T-helper 1 cell treated with Interleukin-12 subunit alpha and Interleukin-12 subunit beta and Interleukin-4 antibody, amounts not matched to agents 30 ng/mL and 1 ng/mL, for 36 hours (primary cell): ENCODE results near the gene IL31RA. TPM values are rescaled to one million over a fixed set of nuclear protein-coding genes. Genes with fewer than 3 reads are reported as not detected.
"Not testable (repeated sequence)": the region's sequence is repeated elsewhere in the genome, so short reads cannot be mapped to it uniquely, and the experiment has no call there.

Source experiments
- intact Hi-C: fragments of 100-400 bp; cut with micrococcal nuclease; formaldehyde crosslinking; loops from one replicate; pipeline ENCODE4 v1.15.1; 2024
- total RNA-seq: library from RNA; stranded (reverse); gene quantifications from 2 replicates; pipeline ENCODE4 v1.2.3, GENCODE V29; 2022

The IL31RA gene
- total RNA-seq, 1 donor from 2014 or later, result 2.9 TPM

DNA sequence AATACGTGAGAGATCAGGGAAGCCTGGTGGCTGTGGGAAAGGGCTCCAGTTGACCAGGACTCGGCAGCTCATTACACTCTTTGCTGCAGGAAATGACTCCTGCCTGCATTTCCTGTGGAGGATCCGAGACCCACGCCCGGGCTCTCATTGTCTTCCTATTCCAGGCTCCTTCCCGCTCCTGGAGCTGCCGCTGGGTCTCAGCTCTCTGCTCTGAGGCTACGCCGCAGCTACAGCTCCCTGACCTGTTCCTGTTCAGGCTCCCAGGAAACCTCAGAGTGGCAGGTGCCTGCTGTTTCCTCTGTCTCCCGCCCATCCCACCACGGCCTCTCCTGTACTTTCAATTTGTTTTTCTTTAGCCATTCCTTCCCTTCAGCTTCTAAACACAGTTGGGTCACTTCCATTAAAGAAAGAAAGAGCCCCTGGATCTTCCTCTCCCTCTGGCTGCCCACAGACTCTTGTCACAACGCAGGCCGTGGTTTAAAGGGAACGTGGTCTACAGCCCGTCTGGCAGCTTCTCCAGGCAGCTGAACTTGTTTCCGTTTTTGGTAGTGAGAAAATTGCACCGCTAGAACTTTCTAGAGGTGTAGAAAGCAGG lies 72.1 kb downstream of the IL31RA start:
- intact Hi-C loops, result loop anchor here (2.0 to 5.0 kb wide), 5 partner anchors 20 to 751 kb away; partner anchors contain the start of genes CDC20B and SLC38A9

DNA sequence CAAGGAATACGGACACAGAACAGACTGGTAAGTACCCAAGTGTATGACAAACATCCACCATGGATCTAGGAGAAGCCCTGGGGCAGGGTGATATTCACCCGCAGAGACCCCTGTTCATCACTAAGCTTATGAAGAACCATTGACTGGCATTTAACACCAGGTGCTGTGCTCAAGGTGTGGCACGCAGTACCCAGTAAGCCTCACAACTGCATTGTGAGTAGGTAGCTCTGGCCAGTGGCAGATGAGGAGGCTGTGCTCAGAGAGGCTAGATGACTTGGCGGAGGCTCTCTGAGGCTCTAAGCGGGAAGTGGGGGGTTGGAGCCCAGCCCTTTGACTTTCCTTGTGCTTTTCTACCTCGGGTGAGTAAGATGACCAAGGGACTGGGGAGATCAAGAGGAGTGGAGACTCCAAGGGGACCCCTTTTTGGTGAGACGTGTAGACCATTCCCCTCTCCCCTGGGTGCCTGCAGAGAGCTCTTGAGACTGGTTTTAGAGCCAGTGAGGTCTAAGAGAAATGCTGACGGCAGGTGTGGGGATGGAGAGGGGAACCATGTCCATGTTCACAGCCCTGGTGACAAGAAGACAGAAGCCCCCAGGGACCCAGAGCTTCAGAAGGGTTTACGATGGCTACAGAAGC lies 72.8 kb downstream of the IL31RA start:
- intact Hi-C loops, result loop anchor here (2.0 to 5.0 kb wide), 5 partner anchors 21 to 752 kb away; partner anchors contain the start of genes CDC20B and SLC38A9

DNA sequence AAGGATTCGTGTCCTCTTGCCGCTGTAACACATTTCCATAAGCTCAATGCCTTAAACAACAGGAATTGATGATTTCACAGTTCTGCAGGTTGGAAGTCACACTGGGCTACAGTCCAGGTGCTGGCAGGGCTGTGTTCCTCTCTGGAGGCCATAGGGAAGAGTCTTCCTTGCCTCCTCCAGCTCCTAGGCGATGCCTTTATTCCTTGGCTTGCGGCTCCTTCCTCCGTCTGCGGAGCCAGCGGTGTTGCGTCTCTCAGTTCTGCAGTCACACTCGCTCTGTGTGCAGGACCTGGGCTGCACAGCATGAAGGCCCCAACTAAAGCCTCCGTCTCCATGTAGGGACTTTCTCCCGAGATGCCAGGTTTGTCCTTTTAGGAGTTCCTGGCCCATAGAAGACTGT lies 73.6 kb downstream of the IL31RA start:
- intact Hi-C loops, result loop anchor here (5.0 kb wide), 3 partner anchors 162 to 752 kb away; partner anchors contain the start of gene CDC20B

DNA sequence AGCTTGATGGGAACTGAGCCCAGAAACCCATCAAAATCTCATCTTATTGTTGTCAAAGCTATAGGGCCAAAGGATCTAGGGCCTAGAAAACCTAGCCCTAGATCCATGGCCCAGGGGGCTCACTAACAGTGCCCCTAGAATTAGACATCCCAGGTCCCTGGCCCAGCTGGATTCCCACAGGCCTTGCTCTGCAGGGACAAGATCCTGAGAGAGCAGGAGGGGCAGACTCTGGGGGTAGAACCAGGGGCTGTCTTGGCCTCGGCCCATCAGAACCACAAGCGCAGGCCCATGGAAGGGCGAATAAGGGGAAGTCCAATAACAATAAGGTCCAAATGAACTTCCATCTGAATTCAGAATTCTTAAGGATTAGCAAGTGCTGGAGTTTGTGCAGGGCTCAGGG lies 74.0 kb downstream of the IL31RA start:
- intact Hi-C loops, result no loop called here

DNA sequence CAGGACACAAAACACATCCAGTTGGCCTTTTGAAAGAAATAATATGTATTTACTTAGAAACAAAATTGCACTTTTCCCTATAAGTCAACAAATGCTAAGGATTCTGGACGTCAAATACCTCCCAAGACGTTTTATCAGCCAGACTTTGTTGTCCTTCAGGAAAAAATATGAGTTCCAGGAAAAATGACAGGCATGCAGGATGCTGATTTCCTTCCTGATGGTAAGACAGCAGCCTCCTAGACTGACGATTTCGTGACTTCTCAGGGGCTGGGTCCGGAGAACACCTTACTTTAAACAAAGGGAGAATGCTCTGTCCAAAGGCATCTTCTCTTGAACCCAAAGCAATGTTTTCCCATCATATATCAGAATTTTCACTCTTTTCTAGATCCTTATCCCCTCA lies 74.6 kb downstream of the IL31RA start:
- intact Hi-C loops, result no loop called here

DNA sequence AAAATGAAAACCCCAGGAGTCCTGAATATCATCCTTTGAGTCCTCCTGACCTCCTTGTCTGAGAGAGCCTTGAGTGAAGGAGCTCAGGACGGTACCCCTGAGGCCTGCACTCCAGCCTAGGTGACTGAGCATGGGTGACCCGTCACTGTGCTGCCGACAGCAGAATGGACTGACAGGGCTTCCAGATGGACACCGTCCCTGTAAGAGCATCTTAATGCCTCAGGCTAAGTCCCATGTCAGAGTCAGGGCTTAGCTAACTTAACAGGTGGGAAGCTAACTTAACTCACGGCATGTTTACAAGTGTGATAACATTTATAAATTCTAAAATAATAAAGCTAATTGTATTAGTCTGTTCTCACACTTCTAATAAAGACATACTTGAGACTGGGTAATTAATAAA lies 75.3 kb downstream of the IL31RA start:
- intact Hi-C loops, result no loop called here

DNA sequence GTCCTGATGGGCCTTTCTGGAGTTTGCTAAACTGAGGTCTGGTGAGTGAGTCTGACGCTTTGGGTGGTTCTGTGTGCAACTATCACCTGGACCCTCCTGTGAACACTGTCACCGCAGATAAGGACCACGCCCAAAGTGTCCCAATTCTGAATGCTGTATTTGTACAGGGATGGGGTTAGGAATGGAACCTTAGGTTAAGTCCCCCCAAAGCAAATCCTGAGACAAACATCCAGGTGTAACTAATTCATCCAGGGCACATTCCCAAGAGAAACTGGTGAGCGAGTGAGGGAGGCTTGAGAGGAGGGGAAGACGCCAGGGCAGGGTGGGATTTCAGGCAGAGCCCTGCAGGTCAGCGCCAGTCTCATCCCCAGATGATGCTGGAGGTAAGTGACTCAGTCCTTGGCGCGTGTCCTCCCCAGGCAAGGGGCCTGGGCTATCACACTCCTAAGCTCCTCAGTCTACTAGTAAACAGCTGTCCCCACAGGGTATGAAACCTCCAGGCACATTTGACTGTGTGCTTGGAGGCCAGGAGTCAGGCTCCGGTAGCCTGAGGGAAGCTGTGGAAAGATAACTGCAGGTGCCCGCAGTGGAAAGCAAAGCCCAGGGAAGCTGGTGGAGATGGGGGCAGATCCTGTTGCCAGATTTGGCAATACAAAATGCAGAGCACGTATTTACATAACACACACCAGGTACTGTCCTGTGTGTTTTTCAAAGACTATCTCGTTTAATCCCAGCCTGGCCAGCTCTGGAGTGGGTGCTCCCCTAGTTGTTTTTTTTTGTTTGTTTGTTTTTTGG lies 76.9 kb downstream of the IL31RA start:
- intact Hi-C loops, result no loop called here

DNA sequence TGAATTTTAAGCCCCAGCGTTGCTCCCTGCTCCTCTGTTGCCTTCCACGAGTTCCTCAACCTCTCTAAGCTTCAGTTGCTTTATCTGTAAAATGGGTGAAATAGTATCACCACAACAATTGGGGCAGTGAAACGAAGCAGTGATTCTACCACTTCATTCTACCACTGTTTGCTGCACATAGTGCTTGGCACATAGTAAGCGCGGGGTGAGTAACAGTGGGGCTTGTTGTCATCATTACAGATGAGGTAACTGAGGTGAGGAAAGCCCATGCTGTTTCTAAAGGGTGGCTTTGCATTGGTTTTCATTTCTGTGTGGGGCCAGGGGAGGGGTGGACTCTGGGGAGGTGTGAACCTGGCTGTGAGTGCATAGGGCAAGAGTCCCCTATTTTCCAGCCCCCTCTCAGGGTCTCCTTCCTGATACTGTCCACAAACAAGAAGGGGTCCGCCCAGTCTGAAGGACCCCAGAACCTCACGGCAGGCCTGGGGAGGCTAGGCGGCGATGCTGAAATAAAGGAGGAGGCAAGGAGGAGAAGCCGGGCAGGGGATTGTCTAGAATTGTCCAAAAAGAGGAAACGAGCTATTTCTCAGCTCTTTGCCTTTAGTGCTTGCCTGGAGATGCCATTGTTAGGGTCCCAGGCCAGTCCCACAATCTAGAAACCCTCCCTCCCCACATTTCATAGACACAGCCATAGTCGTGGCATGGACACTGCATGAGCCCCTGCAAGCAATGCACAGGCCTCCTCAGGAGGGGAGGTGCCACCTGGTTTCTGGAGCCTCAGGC lies 78.1 kb downstream of the IL31RA start:
- intact Hi-C loops, result no loop called here

DNA sequence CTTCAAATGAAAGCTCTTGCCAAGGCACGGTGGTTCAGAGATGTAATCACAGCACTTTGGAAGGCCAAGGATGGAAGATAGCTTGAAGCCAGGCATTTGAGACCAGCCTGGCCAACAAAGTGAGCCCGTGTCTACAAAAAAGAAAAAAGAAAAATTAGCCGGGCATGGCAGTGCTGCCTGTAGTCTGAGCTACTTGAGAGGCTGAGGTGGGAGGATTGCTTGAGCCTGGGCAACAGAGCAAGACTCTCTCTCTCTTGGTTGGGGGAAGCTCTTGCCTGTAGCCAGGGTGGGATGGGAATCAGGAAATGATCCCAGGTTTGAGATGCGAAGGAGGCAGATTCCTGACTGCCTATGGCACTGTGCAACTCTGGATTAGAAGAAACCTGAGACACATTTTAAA lies 81.5 kb downstream of the IL31RA start:
- intact Hi-C loops, result no loop called here

DNA sequence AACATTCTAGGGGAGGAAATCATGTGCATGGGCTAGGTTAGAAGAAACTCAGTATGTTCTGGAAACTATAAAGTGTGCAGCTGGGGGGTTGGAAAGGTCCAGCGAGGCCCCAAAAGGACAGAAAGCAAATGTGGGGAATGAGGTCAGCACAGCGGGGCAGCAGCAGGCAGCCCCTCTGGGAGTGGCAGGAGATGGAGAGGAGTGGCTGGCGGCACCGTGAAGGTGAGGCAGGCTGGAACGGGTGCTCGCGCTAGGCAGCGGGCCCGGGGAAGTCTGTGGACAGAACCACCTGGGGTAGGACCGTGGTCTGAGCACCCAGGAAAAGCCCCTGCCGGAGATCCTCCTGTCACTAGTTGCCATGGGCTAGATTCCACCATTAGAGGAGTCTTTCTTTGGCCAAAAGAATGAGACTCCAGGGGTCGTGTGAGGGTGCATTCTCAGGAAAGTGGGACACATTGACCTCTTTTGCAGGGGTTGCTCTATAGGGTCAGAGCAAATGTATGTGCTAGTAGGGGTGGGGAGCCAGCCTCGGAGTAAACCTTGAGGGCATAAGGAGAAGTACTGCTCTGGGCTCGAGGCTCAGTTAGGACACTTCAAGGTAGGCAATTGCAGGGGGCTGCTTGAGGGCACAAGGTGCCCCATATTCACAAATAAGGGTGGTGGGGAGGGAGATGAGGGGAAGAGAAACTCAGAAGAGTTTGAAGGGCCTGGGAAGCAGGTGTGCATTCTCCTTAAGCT lies 82.4 kb downstream of the IL31RA start:
- intact Hi-C loops, result no loop called here

DNA sequence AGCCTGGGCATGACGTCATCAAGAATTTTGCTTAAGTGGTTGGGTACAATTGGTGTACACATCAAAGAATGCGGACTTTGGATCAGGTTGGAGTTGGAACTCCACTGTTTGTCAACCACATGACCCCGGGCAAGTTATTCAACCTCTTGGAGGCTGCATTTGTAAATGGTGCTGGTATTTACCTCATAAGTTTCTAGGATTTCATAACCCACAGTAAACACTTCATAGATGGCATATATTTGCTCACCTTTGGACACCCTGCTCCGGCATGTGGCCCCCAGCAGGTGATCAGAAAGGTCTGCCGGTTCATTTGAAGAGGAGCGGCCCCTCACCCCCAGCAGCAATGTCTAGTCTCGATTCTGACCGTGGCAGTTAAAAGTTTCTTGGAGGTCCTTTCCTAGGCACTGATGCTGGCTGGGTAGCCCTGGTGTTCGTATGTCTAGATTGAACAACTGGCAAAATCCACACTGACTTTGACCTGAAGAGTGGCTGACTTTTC lies 83.0 kb downstream of the IL31RA start:
- intact Hi-C loops, result no loop called here

DNA sequence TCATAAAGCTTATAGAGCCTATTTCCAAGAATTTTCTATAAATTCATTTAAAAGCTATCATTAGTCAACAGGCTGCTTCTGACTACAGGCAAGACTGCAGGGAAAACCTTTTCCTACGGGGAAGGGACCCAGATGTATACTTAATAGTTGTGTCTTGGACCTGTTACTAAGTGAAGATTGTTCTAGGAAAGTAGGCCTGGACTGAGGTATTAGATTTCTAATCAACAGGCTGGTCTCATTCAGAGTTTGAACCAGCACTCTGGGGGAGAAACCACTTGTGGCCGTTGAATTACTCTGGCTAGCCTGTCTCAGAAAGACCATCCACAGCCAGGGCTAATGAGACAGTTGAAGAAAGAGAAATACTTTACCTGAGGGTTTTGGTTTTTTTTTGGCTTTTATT lies 83.6 kb downstream of the IL31RA start:
- intact Hi-C loops, result loop anchor here (5.0 kb wide), 1 partner anchor 318 kb away; no protein-coding TSS in a partner anchor

DNA sequence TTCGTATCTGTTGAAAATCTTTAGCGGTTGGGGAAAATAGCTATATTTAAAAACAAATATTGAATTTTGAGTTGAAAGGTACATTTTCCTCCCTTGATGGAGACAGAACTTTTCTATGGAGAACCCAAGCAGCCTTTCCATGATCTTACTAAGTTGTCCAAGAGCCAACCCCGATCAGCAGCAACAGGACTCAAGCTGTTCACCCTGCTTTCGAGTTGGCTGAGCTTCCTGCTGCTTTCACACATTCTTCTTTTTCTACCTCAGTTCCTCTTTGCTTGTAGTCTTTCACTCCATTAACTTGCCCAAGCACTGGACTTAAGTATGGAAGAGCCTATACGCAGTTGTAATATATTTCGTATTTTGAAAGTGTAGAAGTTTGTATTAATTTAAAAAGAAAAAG lies 84.2 kb downstream of the IL31RA start:
- intact Hi-C loops, result loop anchor here (5.0 kb wide), 1 partner anchor 317 kb away; no protein-coding TSS in a partner anchor

DNA sequence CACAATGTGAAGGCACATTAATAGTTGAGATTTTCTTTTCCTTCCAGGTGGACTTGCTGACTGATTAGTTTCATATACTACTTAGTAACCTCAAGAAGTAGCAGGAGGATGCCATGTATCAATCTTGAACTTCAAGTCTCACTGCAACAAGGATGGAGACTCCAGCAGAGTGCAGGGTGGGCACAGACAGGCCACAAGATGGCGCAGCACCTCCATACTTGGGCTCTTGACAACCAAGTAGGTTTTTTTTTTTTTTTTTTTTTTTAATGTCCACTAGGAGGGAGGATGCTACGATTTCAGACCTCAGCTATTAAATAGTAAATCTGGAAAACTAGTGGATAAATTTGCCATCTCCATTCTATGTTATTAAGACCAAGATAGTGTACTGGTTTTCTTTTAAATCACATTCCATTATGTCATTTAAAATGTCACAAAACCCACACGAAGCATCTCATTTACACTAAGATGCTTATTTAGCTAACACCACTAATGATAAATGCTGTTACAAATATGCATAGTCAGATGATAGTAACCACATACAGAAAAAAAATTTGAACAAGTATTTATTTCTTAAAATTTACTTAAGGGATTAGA lies 85.0 kb downstream of the IL31RA start:
- intact Hi-C loops, result loop anchor here (1.0 to 5.0 kb wide), 5 partner anchors 42 to 903 kb away; no protein-coding TSS in a partner anchor

DNA sequence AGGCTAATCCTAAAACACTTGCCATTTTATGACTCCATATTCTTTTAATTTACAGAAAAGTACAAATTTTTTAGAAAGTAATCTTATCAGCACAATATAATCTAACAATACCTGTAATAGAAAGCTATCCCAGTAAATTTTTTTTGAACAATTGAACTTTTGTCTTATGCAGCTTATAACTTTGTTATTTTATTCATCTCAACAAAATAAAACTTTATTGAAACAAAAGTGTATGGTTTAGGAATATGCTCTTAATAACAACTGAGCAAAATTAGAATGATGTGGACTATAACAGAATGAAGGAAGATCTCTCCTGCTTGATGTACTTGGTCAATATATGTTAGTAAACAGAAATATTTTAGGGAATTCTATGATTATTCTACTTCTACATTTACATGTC lies 86.4 kb downstream of the IL31RA start:
- intact Hi-C loops, result loop anchor here (2.0 to 5.0 kb wide), 2 partner anchors 315 to 901 kb away; no protein-coding TSS in a partner anchor

DNA sequence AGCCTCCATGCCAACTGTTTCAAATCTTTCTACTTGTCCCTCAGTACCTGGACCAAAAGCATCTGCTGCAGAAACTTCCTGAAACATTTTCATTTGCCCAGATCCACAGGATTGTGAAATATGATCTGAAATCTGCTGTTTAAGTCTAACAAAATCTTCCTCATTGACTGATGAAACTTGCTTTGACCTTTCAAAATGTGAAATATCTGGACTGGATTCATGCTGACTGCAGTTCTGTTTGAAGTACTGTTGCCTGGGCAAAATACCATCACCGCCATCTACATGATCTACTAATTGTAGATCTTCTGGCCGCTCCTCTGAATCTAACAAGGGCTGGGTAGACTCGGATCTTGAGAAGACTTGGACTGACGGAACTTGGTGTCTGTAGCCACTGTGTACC lies 90.0 kb downstream of the IL31RA start:
- intact Hi-C loops, result not testable (repeated sequence)

DNA sequence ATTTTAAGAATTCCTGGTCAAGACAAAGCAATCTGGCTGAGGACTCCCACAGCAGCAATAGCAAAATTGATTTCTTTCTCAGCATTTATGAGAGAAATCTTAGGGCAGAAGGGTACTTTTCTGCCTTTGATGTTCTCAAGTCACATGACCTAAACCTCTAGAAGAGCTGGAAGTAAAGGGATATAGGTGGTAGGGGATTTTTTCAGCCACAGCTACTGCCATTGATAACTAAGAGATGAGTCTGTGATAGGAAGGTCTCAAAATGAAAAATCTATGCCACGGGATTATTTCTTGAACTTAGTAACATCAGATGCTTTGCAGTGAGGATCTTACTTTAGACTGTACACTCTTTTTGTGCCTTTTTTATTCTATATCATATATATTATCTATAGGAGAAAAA lies 108.1 kb downstream of the IL31RA start:
- intact Hi-C loops, result no loop called here

DNA sequence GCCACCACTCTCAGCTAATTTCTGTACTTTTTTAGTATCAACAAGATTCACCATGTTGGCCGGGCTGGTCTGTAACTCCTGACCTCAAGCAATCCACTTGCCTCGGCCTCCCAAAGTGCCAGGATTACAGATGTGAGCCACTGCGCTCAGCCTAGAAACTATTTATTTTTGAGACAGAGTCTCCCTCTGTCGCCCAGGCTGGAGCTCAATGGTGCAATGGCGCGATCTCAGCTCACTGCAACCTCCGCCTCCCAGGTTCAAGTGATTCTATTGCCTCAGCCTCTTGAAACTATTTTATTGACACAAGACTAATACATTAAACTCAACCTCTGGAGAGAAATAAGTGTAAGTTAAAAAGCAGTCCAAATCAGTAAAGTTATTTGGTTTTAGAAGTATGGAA lies 109.6 kb downstream of the IL31RA start:
- intact Hi-C loops, result no loop called here

DNA sequence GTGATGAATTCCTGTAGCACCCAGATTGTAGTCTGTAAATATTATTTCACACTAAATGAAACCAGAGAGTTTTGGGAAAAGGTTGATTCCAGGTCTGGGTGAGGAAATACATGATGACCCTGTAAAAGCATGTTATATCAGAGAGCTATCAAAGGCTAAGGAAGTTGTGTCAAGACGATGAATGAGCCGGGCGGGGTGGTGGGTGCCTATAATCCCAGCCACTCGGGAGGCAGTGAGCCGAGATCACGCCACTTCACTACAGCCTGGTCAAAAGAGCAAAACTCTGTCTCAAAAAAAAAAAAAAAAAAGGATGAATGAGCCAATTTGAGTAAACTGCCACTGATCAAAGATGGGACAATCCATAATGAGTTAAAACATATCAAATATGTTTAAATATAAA lies 114.4 kb downstream of the IL31RA start:
- intact Hi-C loops, result no loop called here

DNA sequence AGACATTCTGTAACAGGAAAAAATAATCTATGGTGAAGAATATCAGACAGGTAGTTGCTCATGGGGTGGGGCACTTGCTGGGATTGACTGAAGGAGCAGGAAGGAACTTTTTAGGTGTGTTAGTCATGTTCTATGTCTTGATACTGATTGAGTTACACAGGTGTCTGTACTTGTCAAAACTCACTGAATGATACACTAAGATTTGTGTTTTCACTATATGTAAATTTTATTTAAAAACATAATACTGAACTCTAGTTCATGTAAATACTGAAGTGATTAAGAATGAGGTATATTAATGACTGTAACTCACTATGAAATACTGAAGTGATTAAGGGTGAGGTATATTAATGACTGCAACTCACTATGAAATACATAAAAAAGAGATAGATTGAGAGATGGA lies 115.1 kb downstream of the IL31RA start:
- intact Hi-C loops, result no loop called here
